ENCODE results near the gene ARAF. TPM values are rescaled to one million over a fixed set of nuclear protein-coding genes. Genes with fewer than 3 reads are reported as not detected.

Gene ARAF
- total RNA-seq, 1 experiment from 2014 or later: 51.6 TPM

GRCh38 chrX:47563801-47564315, 2.9 kb downstream of the ARAF start:
- no peak for DNase-seq (ENCODE audit: extremely low read depth, low read depth)

- DNase-seq (ENCODE audit: extremely low read depth, low read depth): no peak
Observed at GRCh38 chrX:47564438-47565085, 3.6 kb downstream of the ARAF start.

GRCh38 chrX:47566841-47567240, 5.8 kb downstream of the ARAF start:
- DNase-seq (ENCODE audit: extremely low read depth, low read depth): no peak

- DNase-seq (ENCODE audit: extremely low read depth, low read depth): no peak
Observed at GRCh38 chrX:47568656-47569295, 7.8 kb downstream of the ARAF start.

GRCh38 chrX:47570794-47571193, 9.8 kb downstream of the ARAF start:
- no peak for DNase-seq (ENCODE audit: extremely low read depth, low read depth)

- no peak for DNase-seq (ENCODE audit: extremely low read depth, low read depth)
Observed at GRCh38 chrX:47571215-47571614, 10.2 kb downstream of the ARAF start.

- no peak for DNase-seq (ENCODE audit: extremely low read depth, low read depth)
Observed at GRCh38 chrX:47571896-47572295, 10.9 kb downstream of the ARAF start.

- no peak for DNase-seq (ENCODE audit: extremely low read depth, low read depth)
Observed at GRCh38 chrX:47572773-47573340, 11.9 kb downstream of the ARAF start.

GRCh38 chrX:47573341-47574075, 12.5 kb downstream of the ARAF start:
- DNase-seq (ENCODE audit: extremely low read depth, low read depth): no peak

GRCh38 chrX:47574076-47574546, 13.1 kb downstream of the ARAF start:
- DNase-seq (ENCODE audit: extremely low read depth, low read depth): no peak

- DNase-seq (ENCODE audit: extremely low read depth, low read depth): no peak
Observed at GRCh38 chrX:47574547-47575301, 13.7 kb downstream of the ARAF start.

- no peak for DNase-seq (ENCODE audit: extremely low read depth, low read depth)
Observed at GRCh38 chrX:47576021-47576898, 15.3 kb downstream of the ARAF start.

GRCh38 chrX:47577424-47577823, 16.4 kb downstream of the ARAF start:
- no peak for DNase-seq (ENCODE audit: extremely low read depth, low read depth)

- DNase-seq (ENCODE audit: extremely low read depth, low read depth): no peak
Observed at GRCh38 chrX:47577901-47578300, 16.9 kb downstream of the ARAF start.

GRCh38 chrX:47578692-47579091, 17.7 kb downstream of the ARAF start:
- DNase-seq (ENCODE audit: extremely low read depth, low read depth): no peak

- DNase-seq (ENCODE audit: extremely low read depth, low read depth): peak; percentile 71
Observed at GRCh38 chrX:47579537-47579936, 18.5 kb downstream of the ARAF start.

- peak; percentile 92 for DNase-seq (ENCODE audit: extremely low read depth, low read depth)
Observed at GRCh38 chrX:47581731-47582647, 21.0 kb downstream of the ARAF start, which contains the start of gene TIMP1. Gene TIMP1, plus strand, starts transcription at chrX:47582436. Its CDS starts 980 bp downstream, at chrX:47583416.

- no peak for DNase-seq (ENCODE audit: extremely low read depth, low read depth)
Observed at GRCh38 chrX:47583240-47583861, 22.3 kb downstream of the ARAF start.

Measured in NCI-H460 (cell line).